Vagina (tissue), 2 donors: ENCODE data around the gene SSBP2. TPM values are rescaled to one million over a fixed set of nuclear protein-coding genes. Genes with fewer than 3 reads are reported as not detected.

Experiments used
- DNase-seq, 2 donors: peaks; one replicate each; pipeline ENCODE4 v3.0.0-alpha.2; 2017; ENCODE audit errors: extremely low spot score in 2 of 2
- H3K27ac ChIP-seq: fragments of 200-600 bp; sonication (generic); one replicate; pipeline ENCODE4 v1.5.1; 2019
- H3K27me3 ChIP-seq: fragments of 200-600 bp; sonication (generic); one replicate; pipeline ENCODE4 v1.5.1; 2019
- H3K36me3 ChIP-seq, 2 donors: fragments of 200-600 bp; sonication (generic); one replicate each; pipeline ENCODE4 v1.5.1; 2017 to 2019
- H3K4me1 ChIP-seq: fragments of 200-600 bp; sonication (generic); one replicate; pipeline ENCODE4 v1.5.1; 2019
- H3K4me3 ChIP-seq, 2 donors: fragments of 200-600 bp; sonication (generic); 1 replicate in 1 of 2; 2 replicates in 1 of 2; pipeline ENCODE4 v1.5.1; 2016 to 2019
- H3K9me3 ChIP-seq: fragments of 200-600 bp; sonication (generic); one replicate; pipeline ENCODE4 v1.5.1; 2019
- CTCF ChIP-seq, 3 experiments: fragments of 450-650 bp in 2 of 3; fragments of 200-600 bp in 1 of 3; sonication (generic) in 1 of 3; IDR thresholded peaks; one replicate each; pipeline ENCODE4 v1.5.1; 2017 to 2019; ENCODE audit warnings: antibody characterized with exemption in 3 of 3, mild to moderate bottlenecking in 2 of 3, moderate library complexity in 2 of 3
- POLR2A ChIP-seq, 2 donors: fragments of 450-650 bp; IDR thresholded peaks; one replicate each; pipeline ENCODE4 v1.6.1; 2017; ENCODE audit warnings: antibody characterized with exemption in 2 of 2, mild to moderate bottlenecking in 2 of 2, moderate library complexity in 2 of 2
- POLR2AphosphoS5 ChIP-seq, 2 donors: sonication (generic); formaldehyde crosslinking; IDR thresholded peaks; one replicate each; pipeline ENCODE4 v1.9.0; 2017; ENCODE audit warnings: antibody characterized with exemption in 2 of 2, mild to moderate bottlenecking in 2 of 2, low read depth in 1 of 2; ENCODE audit not compliant: insufficient read depth in 1 of 2
- intact Hi-C: fragments of 100-400 bp; cut with DNase I; formaldehyde crosslinking; loops from one replicate; pipeline ENCODE4 v1.15.1; 2023
- total RNA-seq: library from RNA; depleted of rRNA; stranded (reverse); fragments of >200 nt; gene quantifications from one replicate; pipeline ENCODE4 v1.2.3, GENCODE V29; 2016

The SSBP2 gene
- total RNA-seq, 1 donor from 2014 or later, result 66.3 TPM

- no peaks in the 10 kb centered on the region for H3K36me3 ChIP-seq
- TF ChIP-seq POLR2AphosphoS5 (IDR thresholded peaks at IDR 0.05; ENCODE audit: insufficient read depth in 1 of 2, low read depth in 1 of 2) (no peak), CTCF (IDR thresholded peaks at IDR 0.05) (no peak), POLR2A (IDR thresholded peaks at IDR 0.05) (no peak)
- intact Hi-C loops, result loop anchor here (2.0 to 5.0 kb wide), 2 partner anchors 36 to 62 kb away; partner anchors contain the start of gene SSBP2
- H3K27me3 ChIP-seq, result no peaks in the 10 kb centered on the region
- no peak for DNase-seq
- H3K27ac ChIP-seq, result peak overlapping the region; percentile 49
- no peaks in the 10 kb centered on the region for H3K9me3 ChIP-seq
- peaks cover 41% of the 10 kb centered on the region for H3K4me1 ChIP-seq
- H3K4me3 ChIP-seq, result peak overlapping the region in 1 of 2 donors; percentile 12
These were observed 37.4 kb upstream of the SSBP2 start for GRCh38 chr5:81788329-81788728.

- peak in 1 of 2 donors; percentile 87 for TF ChIP-seq POLR2AphosphoS5 (IDR thresholded peaks at IDR 0.05; ENCODE audit: insufficient read depth in 1 of 2, low read depth in 1 of 2)
- TF ChIP-seq CTCF (IDR thresholded peaks at IDR 0.05), result no peak
- H3K4me1 ChIP-seq, result peaks cover 41% of the 10 kb centered on the region
- H3K36me3 ChIP-seq, result no peaks in the 10 kb centered on the region
- H3K4me3 ChIP-seq, result peak overlapping the region; percentile 2 to 12
- no peaks in the 10 kb centered on the region for H3K9me3 ChIP-seq
- H3K27me3 ChIP-seq, result no peaks in the 10 kb centered on the region
- intact Hi-C loops, result loop anchor here (2.0 to 5.0 kb wide), 2 partner anchors 35 to 63 kb away; partner anchors contain the start of gene SSBP2
- no peak for DNase-seq
- H3K27ac ChIP-seq, result peak overlapping the region; percentile 49
These were observed 36.8 kb upstream of the SSBP2 start for GRCh38 chr5:81787474-81788242.

- Histone ChIP-seq H3K36me3 (no peaks in the 10 kb centered on the region), H3K27ac (peak overlapping the region; percentile 49), H3K4me1 (peaks cover 41% of the 10 kb centered on the region), H3K9me3 (no peaks in the 10 kb centered on the region), H3K4me3 (no peak overlapping the region), H3K27me3 (no peaks in the 10 kb centered on the region)
- TF ChIP-seq POLR2A (IDR thresholded peaks at IDR 0.05) (no peak), CTCF (IDR thresholded peaks at IDR 0.05) (no peak), POLR2AphosphoS5 (IDR thresholded peaks at IDR 0.05; ENCODE audit: insufficient read depth in 1 of 2, low read depth in 1 of 2) (no peak)
- intact Hi-C loops, result loop anchor here (5.0 kb wide), 1 partner anchor 35 kb away; the partner anchor contains the start of gene SSBP2
- no peak for DNase-seq
These were observed 36.1 kb upstream of the SSBP2 start for GRCh38 chr5:81786991-81787390.

- no peaks in the 10 kb centered on the region for H3K27me3 ChIP-seq
- TF ChIP-seq CTCF (IDR thresholded peaks at IDR 0.05) (no peak), POLR2A (IDR thresholded peaks at IDR 0.05) (no peak), POLR2AphosphoS5 (IDR thresholded peaks at IDR 0.05; ENCODE audit: insufficient read depth in 1 of 2, low read depth in 1 of 2) (no peak)
- H3K9me3 ChIP-seq, result no peaks in the 10 kb centered on the region
- H3K4me3 ChIP-seq, result no peak overlapping the region
- H3K4me1 ChIP-seq, result peaks cover 41% of the 10 kb centered on the region
- H3K36me3 ChIP-seq, result no peaks in the 10 kb centered on the region
- intact Hi-C loops, result loop anchor here (5.0 kb wide), 1 partner anchor 34 kb away; the partner anchor contains the start of gene SSBP2
- no peak for DNase-seq
- no peak overlapping the region for H3K27ac ChIP-seq
These were observed 35.6 kb upstream of the SSBP2 start for GRCh38 chr5:81786496-81786895.

- intact Hi-C loops, result loop anchor here (5.0 kb wide), 1 partner anchor 33 kb away; the partner anchor contains the start of gene SSBP2
These were observed 34.4 kb upstream of the SSBP2 start for GRCh38 chr5:81785322-81785721.

More at GRCh38 chr5:81785322-81785721, 34.4 kb upstream of the SSBP2 start:
- Histone ChIP-seq H3K4me1 (peaks cover 41% of the 10 kb centered on the region), H3K9me3 (no peaks in the 10 kb centered on the region), H3K27me3 (no peaks in the 10 kb centered on the region), H3K36me3 (no peaks in the 10 kb centered on the region), H3K27ac (no peak overlapping the region), H3K4me3 (no peak overlapping the region)
- no peak for DNase-seq
- TF ChIP-seq CTCF (IDR thresholded peaks at IDR 0.05) (no peak), POLR2AphosphoS5 (IDR thresholded peaks at IDR 0.05; ENCODE audit: insufficient read depth in 1 of 2, low read depth in 1 of 2) (no peak), POLR2A (IDR thresholded peaks at IDR 0.05) (no peak)
